Muscle of leg (tissue), 11 donors: ENCODE results near the gene ASIC4. TPM values are rescaled to one million over a fixed set of nuclear protein-coding genes. Genes with fewer than 3 reads are reported as not detected.

ENCODE experiments used
- DNase-seq: peaks from one replicate; pipeline ENCODE4 v3.0.0; 2013
- H3K27ac ChIP-seq: one replicate; pipeline ENCODE4 v1.5.1; 2013; ENCODE audit warnings: mild to moderate bottlenecking, low read length, control low read depth
- H3K27me3 ChIP-seq: one replicate; pipeline ENCODE4 v1.6.1; 2013; ENCODE audit warnings: low read length; ENCODE audit not compliant: control insufficient read depth, insufficient read depth
- H3K36me3 ChIP-seq: one replicate; pipeline ENCODE4 v1.6.1; 2013; ENCODE audit warnings: low read length; ENCODE audit not compliant: control insufficient read depth, insufficient read depth
- H3K4me1 ChIP-seq: one replicate; pipeline ENCODE4 v1.6.1; 2013; ENCODE audit warnings: low read length; ENCODE audit not compliant: control insufficient read depth, insufficient read depth
- H3K4me3 ChIP-seq: one replicate; pipeline ENCODE4 v1.5.1; 2013; ENCODE audit warnings: low read length, control low read depth
- H3K9me3 ChIP-seq: replicated peaks from 2 replicates; pipeline ENCODE4 v1.6.1; 2013; ENCODE audit warnings: low read depth, low read length; ENCODE audit not compliant: control insufficient read depth
- WGBS: methylation state at CpG from one replicate; pipeline ENCODE4 v1.1.5; 2013; ENCODE audit warnings: missing lambda C conversion rate; ENCODE audit not compliant: insufficient coverage; 5-methylcytosine and 5-hydroxymethylcytosine counted together
- polyA plus RNA-seq, 8 donors: library from polyadenylated mRNA; unstranded; fragments of 120-200 nt; gene quantifications; one replicate each; pipeline versions ENCODE4 v1.2.1 to v1.2.3, GENCODE V29; 2013; ENCODE audit warnings: inconsistent platforms in 1 of 8, low replicate concordance in 1 of 8; ENCODE audit not compliant: insufficient read length in 8 of 8, insufficient read depth in 1 of 8
- total RNA-seq: library from RNA; stranded (reverse); fragments of 120-200 nt; gene quantifications from one replicate; pipeline ENCODE4 v1.2.4, GENCODE V29; 2013

Gene ASIC4
- total and polyA plus RNA-seq, 9 donors = 0.12 to 0.51 (median 0.35) TPM

- no peaks in the 10 kb centered on the region for H3K36me3 ChIP-seq
- 69% methylated on average over 4 of the region's 8 CpGs for WGBS
- no peak overlapping the region for H3K4me3 ChIP-seq
- H3K9me3 ChIP-seq = no peaks in the 10 kb centered on the region
- H3K27ac ChIP-seq = no peak overlapping the region
- H3K4me1 ChIP-seq = peaks cover 26% of the 10 kb centered on the region
- no peak for DNase-seq
- H3K27me3 ChIP-seq = peaks cover 10% of the 10 kb centered on the region
Measured at GRCh38 chr2:219578811-219579613, 64.7 kb downstream of the ASIC4 start.

GRCh38 chr2:219581346-219581745 is 67.1 kb downstream of the ASIC4 start:
- whole genome bisulfite sequencing = 72% methylated on average over 2 of the region's 2 CpGs
- no peak for DNase-seq
- no peaks in the 10 kb centered on the region for H3K36me3 ChIP-seq

More at GRCh38 chr2:219581346-219581745, 67.1 kb downstream of the ASIC4 start:
- no peaks in the 10 kb centered on the region for H3K9me3 ChIP-seq
- peaks cover 6% of the 10 kb centered on the region for H3K27me3 ChIP-seq
- peaks cover 12% of the 10 kb centered on the region for H3K4me1 ChIP-seq
- H3K27ac ChIP-seq = no peak overlapping the region
- no peak overlapping the region for H3K4me3 ChIP-seq

Other genes starting within 250 kb of the ASIC4 start
- 52.6 TPM for gene DNAJB2, start 235.1 kb upstream of the ASIC4 start, total RNA-seq
- gene DNAJB2, start 235.1 kb upstream of the ASIC4 start, polyA plus RNA-seq = 10 to 100 TPM; 77.8 to 93.2 (median 85.9) TPM
- gene PTPRN, start 205.1 kb upstream of the ASIC4 start, total RNA-seq = 0.09 TPM
- 1 to 10 TPM in 1 of 8 donors, under 1 TPM in 7; 0.09 to 1.0 (median 0.38) TPM for gene PTPRN, start 205.1 kb upstream of the ASIC4 start, polyA plus RNA-seq
- gene RESP18, start 181.7 kb upstream of the ASIC4 start, total RNA-seq = not detected
- not detected for gene RESP18, start 181.7 kb upstream of the ASIC4 start, polyA plus RNA-seq
- 24.5 TPM for gene DNPEP, start 126.6 kb upstream of the ASIC4 start, total RNA-seq
- gene DNPEP, start 126.6 kb upstream of the ASIC4 start, polyA plus RNA-seq = 10 to 100 TPM; 28.6 to 48.5 (median 39.7) TPM
- gene DES, start 96.1 kb upstream of the ASIC4 start, total RNA-seq = 2,854 TPM
- gene DES, start 96.1 kb upstream of the ASIC4 start, polyA plus RNA-seq = 1,000 to 10,000 TPM; 2,139 to 4,335 (median 3,881) TPM
- gene SPEG, start 79.6 kb upstream of the ASIC4 start, total RNA-seq = 176 TPM
- gene SPEG, start 79.6 kb upstream of the ASIC4 start, polyA plus RNA-seq = 100 to 1,000 TPM in 5 of 8 donors, 10 to 100 TPM in 3; 66.5 to 177 (median 143) TPM
- 28.7 TPM for gene GMPPA, start 15.6 kb upstream of the ASIC4 start, total RNA-seq
- 10 to 100 TPM; 23.4 to 34.3 (median 27.4) TPM for gene GMPPA, start 15.6 kb upstream of the ASIC4 start, polyA plus RNA-seq
- 58.8 TPM for gene CHPF, start 29.3 kb downstream of the ASIC4 start, total RNA-seq
- 10 to 100 TPM; 46.1 to 74.6 (median 64.6) TPM for gene CHPF, start 29.3 kb downstream of the ASIC4 start, polyA plus RNA-seq
- 1.2 TPM for gene TMEM198, start 29.5 kb downstream of the ASIC4 start, total RNA-seq
- 1 to 10 TPM; 2.6 to 4.6 (median 3.1) TPM for gene TMEM198, start 29.5 kb downstream of the ASIC4 start, polyA plus RNA-seq
- gene OBSL1, start 57.1 kb downstream of the ASIC4 start, total RNA-seq = 120 TPM
- gene OBSL1, start 57.1 kb downstream of the ASIC4 start, polyA plus RNA-seq = 100 to 1,000 TPM; 117 to 193 (median 165) TPM
- gene INHA, start 57.8 kb downstream of the ASIC4 start, total RNA-seq = 0.27 TPM
- gene INHA, start 57.8 kb downstream of the ASIC4 start, polyA plus RNA-seq = 1 to 10 TPM in 1 of 8 donors, under 1 TPM in 7; 0.26 to 1.3 (median 0.84) TPM
- gene STK11IP, start 83.4 kb downstream of the ASIC4 start, total RNA-seq = 12.7 TPM
- 10 to 100 TPM; 13.3 to 23.8 (median 19.2) TPM for gene STK11IP, start 83.4 kb downstream of the ASIC4 start, polyA plus RNA-seq
- 5.5 TPM for gene SLC4A3, start 113.1 kb downstream of the ASIC4 start, total RNA-seq
- 10 to 100 TPM in 6 of 8 donors, 1 to 10 TPM in 2; 8.3 to 15.9 (median 11.5) TPM for gene SLC4A3, start 113.1 kb downstream of the ASIC4 start, polyA plus RNA-seq